ENCODE data around the gene ANTXR1. TPM values are rescaled to one million over a fixed set of nuclear protein-coding genes. Genes with fewer than 3 reads are reported as not detected.

ANTXR1 gene
- total RNA-seq, 1 donor from 2014 or later = 73.4 TPM

- DNase-seq (ENCODE audit: low spot score, unreplicated experiment) = no peak
- no peak for TF ChIP-seq CTCF (IDR thresholded peaks at IDR 0.05; ENCODE audit: unreplicated experiment)
- H3K4me1 Mint-ChIP-seq (ENCODE audit: low read depth) = no peaks in the 10 kb centered on the region
- peaks cover 8% of the 10 kb centered on the region for H3K9me3 Mint-ChIP-seq (ENCODE audit: low read depth)
- H3K27me3 Mint-ChIP-seq = no peaks in the 10 kb centered on the region
- H3K4me3 Mint-ChIP-seq (ENCODE audit: low read depth) = no peak overlapping the region
- H3K27ac Mint-ChIP-seq = no peak overlapping the region
- H3K36me3 Mint-ChIP-seq (ENCODE audit: insufficient read depth) = peaks cover 31% of the 10 kb centered on the region
These were observed 200.2 kb downstream of the ANTXR1 start for GRCh38 chr2:69213201-69213600.

- no peak overlapping the region for H3K27ac Mint-ChIP-seq
- H3K4me3 Mint-ChIP-seq (ENCODE audit: low read depth) = no peak overlapping the region
- no peaks in the 10 kb centered on the region for H3K27me3 Mint-ChIP-seq
- H3K9me3 Mint-ChIP-seq (ENCODE audit: low read depth) = peaks cover 8% of the 10 kb centered on the region
- DNase-seq (ENCODE audit: low spot score, unreplicated experiment) = no peak
- H3K36me3 Mint-ChIP-seq (ENCODE audit: insufficient read depth) = peaks cover 31% of the 10 kb centered on the region
- H3K4me1 Mint-ChIP-seq (ENCODE audit: low read depth) = no peaks in the 10 kb centered on the region
- TF ChIP-seq CTCF (IDR thresholded peaks at IDR 0.05; ENCODE audit: unreplicated experiment) = no peak
These were observed 200.8 kb downstream of the ANTXR1 start for GRCh38 chr2:69213782-69214181.

GRCh38 chr2:69214898-69215297 lies 201.9 kb downstream of the ANTXR1 start:
- H3K27ac Mint-ChIP-seq = no peak overlapping the region
- H3K9me3 Mint-ChIP-seq (ENCODE audit: low read depth) = peaks cover 8% of the 10 kb centered on the region
- H3K36me3 Mint-ChIP-seq (ENCODE audit: insufficient read depth) = peaks cover 31% of the 10 kb centered on the region
- no peaks in the 10 kb centered on the region for H3K4me1 Mint-ChIP-seq (ENCODE audit: low read depth)
- no peak for DNase-seq (ENCODE audit: low spot score, unreplicated experiment)
- no peak for TF ChIP-seq CTCF (IDR thresholded peaks at IDR 0.05; ENCODE audit: unreplicated experiment)
- H3K4me3 Mint-ChIP-seq (ENCODE audit: low read depth) = no peak overlapping the region
- H3K27me3 Mint-ChIP-seq = no peaks in the 10 kb centered on the region

GRCh38 chr2:69216535-69217332 lies 203.8 kb downstream of the ANTXR1 start:
- H3K27ac Mint-ChIP-seq = no peak overlapping the region

More at GRCh38 chr2:69216535-69217332, 203.8 kb downstream of the ANTXR1 start:
- Mint-ChIP-seq H3K27me3 (no peaks in the 10 kb centered on the region), H3K4me1 (ENCODE audit: low read depth) (no peaks in the 10 kb centered on the region), H3K36me3 (ENCODE audit: insufficient read depth) (peaks cover 31% of the 10 kb centered on the region), H3K4me3 (ENCODE audit: low read depth) (no peak overlapping the region), H3K9me3 (ENCODE audit: low read depth) (peaks cover 8% of the 10 kb centered on the region)
- no peak for DNase-seq (ENCODE audit: low spot score, unreplicated experiment)
- no peak for TF ChIP-seq CTCF (IDR thresholded peaks at IDR 0.05; ENCODE audit: unreplicated experiment)

All from progenitor cell of endocrine pancreas (in vitro differentiated cells).